Middle frontal gyrus (tissue), 1 donor: ENCODE measurements around the gene HAUS8.
"Not testable (repeated sequence)": the region's sequence is repeated elsewhere in the genome, so short reads cannot be mapped to it uniquely, and the experiment has no call there.

Experiments
- DNase-seq: peaks from one replicate; pipeline ENCODE4 v3.0.0-alpha.2; 2015; ENCODE audit warnings: low spot score; ENCODE audit errors: extremely low spot score

The HAUS8 gene

GRCh38 chr19:17075035-17075863 lies at the start of gene HAUS8, which contains the start of gene MYO9B:
HAUS8 (minus strand) TSS chr19:17075452; CDS start chr19:17075422, 30 bp downstream.
MYO9B (plus strand) TSS chr19:17075777; CDS start chr19:17101718, 25,941 bp downstream.
- peak; percentile 99 for DNase-seq

GRCh38 chr19:17124025-17124424 lies 48.8 kb upstream of the HAUS8 start:
- DNase-seq, result no peak

GRCh38 chr19:17123041-17123440 lies 47.8 kb upstream of the HAUS8 start:
- DNase-seq, result no peak

- DNase-seq, result no peak
Measured at GRCh38 chr19:17121736-17122293, 46.6 kb upstream of the HAUS8 start.

GRCh38 chr19:17118957-17119356 lies 43.7 kb upstream of the HAUS8 start:
- no peak for DNase-seq

- no peak for DNase-seq
Measured at GRCh38 chr19:17116996-17117702, 41.9 kb upstream of the HAUS8 start.

GRCh38 chr19:17114414-17114831 lies 39.2 kb upstream of the HAUS8 start:
- DNase-seq, result no peak

GRCh38 chr19:17113127-17113785 lies 38.0 kb upstream of the HAUS8 start:
- no peak for DNase-seq

GRCh38 chr19:17112700-17113099 lies 37.4 kb upstream of the HAUS8 start:
- DNase-seq, result no peak

- no peak for DNase-seq
Measured at GRCh38 chr19:17112271-17112670, 37.0 kb upstream of the HAUS8 start.

- DNase-seq, result no peak
Measured at GRCh38 chr19:17111766-17112165, 36.5 kb upstream of the HAUS8 start.

GRCh38 chr19:17110599-17110966 lies 35.3 kb upstream of the HAUS8 start:
- DNase-seq, result no peak

GRCh38 chr19:17109962-17110598 lies 34.8 kb upstream of the HAUS8 start:
- DNase-seq, result no peak

GRCh38 chr19:17109300-17109699 lies 34.0 kb upstream of the HAUS8 start:
- DNase-seq, result no peak

GRCh38 chr19:17108453-17108784 lies 33.2 kb upstream of the HAUS8 start:
- no peak for DNase-seq

GRCh38 chr19:17107546-17108452 lies 32.5 kb upstream of the HAUS8 start:
- DNase-seq, result no peak

- not testable (repeated sequence) for DNase-seq
Measured at GRCh38 chr19:17106964-17107363, 31.7 kb upstream of the HAUS8 start.

- DNase-seq, result no peak
Measured at GRCh38 chr19:17105556-17105955, 30.3 kb upstream of the HAUS8 start.

- no peak for DNase-seq
Measured at GRCh38 chr19:17104679-17105078, 29.4 kb upstream of the HAUS8 start.

- DNase-seq, result no peak
Measured at GRCh38 chr19:17103177-17103576, 27.9 kb upstream of the HAUS8 start.
